ENCODE measurements around the gene RBM38. TPM values are rescaled to one million over a fixed set of nuclear protein-coding genes. Genes with fewer than 3 reads are reported as not detected.

The RBM38 gene
- total RNA-seq, 1 donor from 2014 or later, result 24.8 TPM

DNA sequence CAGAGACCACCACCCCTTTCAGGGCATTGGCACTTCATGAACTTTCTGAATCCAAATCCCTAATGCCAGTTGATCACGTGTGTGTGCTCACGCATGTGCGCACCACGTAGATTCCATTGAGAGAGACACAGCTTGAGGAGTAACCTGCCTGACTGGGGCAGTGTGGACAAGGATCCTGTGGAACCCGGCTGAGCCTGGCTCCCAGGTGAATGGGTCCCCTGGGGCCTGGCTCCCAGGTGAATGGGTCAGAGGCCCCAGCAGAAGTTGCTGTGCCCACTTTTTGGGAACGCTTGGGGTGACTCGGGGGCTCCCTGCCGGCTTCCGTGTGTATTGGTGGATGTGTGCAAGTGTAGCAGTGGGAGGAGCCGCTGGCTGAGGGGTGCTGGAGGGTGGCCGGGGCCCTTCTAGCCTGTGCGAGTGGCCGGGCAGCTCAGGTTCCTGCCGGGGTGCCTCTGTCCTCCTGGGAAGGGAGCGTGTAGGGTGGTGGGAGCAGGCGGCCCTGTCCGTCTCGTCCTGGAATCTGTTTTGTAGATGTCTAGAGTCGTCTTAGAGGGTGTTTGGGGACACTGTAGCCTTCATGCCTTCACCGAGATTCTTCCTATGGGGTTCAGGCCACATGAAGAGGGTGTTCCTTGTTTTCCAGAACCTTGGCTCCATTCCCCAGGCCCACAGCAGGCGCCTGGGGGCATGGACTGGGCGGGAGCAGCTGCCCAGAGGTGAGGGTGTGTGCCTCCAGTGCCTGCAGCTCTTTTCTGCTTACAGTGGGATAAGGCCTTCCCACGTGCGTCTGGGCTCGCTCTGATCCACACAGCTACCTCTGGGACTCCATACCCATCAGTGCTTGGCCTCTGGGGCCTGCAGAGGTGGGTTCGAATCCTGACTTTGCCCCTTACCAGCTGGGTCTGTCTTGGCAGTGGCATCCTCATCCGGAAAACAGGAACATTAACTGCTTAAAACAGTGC, 3.2 kb downstream of the RBM38 start:
- H3K9me3 ChIP-seq, result no peaks in the 10 kb centered on the region
- TF ChIP-seq CTCF (IDR thresholded peaks at IDR 0.05), result no peak
- TF ChIP-seq POLR2AphosphoS5 (IDR thresholded peaks at IDR 0.05; ENCODE audit: insufficient read depth in 1 of 2, low read depth in 1 of 2), result no peak
- no peak for TF ChIP-seq POLR2A (IDR thresholded peaks at IDR 0.05)
- H3K4me3 ChIP-seq, result peak overlapping the region in 1 of 2 donors; percentile 6
- intact Hi-C loops (cut with DNase I), result loop anchor here (10.0 kb wide), 1 partner anchor 200 kb away; no protein-coding TSS in a partner anchor
- H3K4me1 ChIP-seq, result peaks cover 78% of the 10 kb centered on the region
- H3K27ac ChIP-seq, result peak overlapping the region; percentile 68
- no peaks in the 10 kb centered on the region for H3K27me3 ChIP-seq
- no peak for DNase-seq (ENCODE audit: extremely low spot score in 2 of 2)
- H3K36me3 ChIP-seq, result no peaks in the 10 kb centered on the region

DNA sequence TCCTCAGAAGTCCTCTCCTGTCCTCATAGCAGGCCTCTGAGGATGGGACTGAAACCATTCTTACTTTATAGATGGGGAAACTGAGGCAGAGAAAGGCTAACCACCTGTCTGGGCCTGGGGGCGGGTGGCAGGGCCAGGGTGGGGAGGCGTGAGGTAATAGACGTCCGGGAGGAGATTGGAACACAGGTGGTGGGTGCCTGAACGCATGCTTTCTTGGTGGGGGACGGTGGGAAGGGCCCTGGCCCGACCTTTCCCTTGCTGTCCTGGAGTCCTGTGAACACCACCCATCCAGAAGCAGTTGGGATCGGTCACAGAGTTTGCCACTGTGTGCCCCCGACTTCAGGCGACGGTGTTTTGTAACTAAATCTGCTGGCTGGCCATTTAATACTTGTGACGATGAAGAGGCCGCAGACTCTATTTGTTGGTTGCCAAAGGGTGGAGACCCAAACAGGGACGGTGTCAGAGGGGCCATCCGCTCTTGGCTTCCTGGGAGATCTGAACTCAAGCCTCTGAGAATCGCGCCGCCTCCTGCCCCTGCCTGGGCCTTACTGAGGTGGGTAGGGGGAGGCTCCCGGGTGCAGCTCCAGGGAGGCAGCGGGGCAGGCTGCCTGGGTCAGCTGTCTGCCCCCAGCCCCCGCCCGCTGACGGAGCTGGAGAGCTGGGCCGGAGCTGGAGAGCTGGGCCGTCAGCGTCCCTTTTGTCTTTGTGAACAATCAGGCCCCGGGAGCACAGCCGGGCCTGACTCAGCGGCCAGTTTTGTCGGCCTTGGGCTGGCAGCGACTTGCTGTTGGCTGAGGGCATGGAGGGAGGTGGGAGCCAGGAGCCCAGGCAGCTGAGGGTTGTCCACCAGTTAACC, 4.1 kb downstream of the RBM38 start:
- Histone ChIP-seq H3K36me3 (no peaks in the 10 kb centered on the region), H3K9me3 (no peaks in the 10 kb centered on the region), H3K4me1 (peaks cover 78% of the 10 kb centered on the region), H3K27me3 (no peaks in the 10 kb centered on the region), H3K27ac (peak overlapping the region; percentile 68), H3K4me3 (peak overlapping the region in 1 of 2 donors; percentile 6)
- DNase-seq (ENCODE audit: extremely low spot score in 2 of 2), result no peak
- intact Hi-C loops (cut with DNase I), result loop anchor here (10.0 kb wide), 1 partner anchor 199 kb away; no protein-coding TSS in a partner anchor
- peak in 1 of 2 donors; percentile 54 for TF ChIP-seq POLR2AphosphoS5 (IDR thresholded peaks at IDR 0.05; ENCODE audit: insufficient read depth in 1 of 2, low read depth in 1 of 2)
- TF ChIP-seq CTCF (IDR thresholded peaks at IDR 0.05), result no peak

DNA sequence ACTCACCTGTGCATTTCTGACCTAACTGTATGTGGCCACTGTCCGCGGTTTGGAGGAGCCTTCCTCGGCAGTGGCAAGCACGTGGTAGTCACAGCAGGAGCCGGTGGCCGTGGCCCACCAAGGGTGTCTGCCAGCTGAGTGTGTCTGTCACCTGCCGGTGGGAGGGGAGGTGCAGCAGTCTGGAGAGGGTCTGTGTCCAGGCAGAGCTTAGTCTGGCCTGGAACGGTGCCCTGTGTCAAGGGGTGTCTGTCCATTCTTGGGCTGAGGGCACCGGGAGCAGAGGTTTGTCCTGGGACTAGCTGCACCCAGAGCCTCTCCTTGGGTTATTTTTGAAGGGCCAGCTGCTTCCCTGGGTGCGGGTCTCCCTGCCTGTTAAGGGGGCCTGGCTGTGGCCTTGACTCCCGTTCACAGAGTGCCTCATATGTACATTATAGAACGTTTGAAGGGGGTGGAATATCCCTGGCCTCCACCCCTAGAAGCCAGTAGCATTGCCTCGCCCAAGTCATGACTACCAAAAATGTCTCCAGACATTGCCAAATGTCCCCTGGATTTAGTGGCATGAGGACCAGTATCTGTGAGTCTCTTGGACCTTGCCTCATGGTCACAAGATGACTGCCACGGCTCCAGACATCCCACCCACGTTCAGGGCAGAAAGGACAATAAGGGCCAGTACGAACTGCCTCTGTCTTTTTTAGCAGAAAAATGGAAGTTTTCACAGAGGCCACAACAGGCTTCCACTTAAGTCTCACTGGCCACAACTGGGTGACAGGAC, 5.2 kb downstream of the RBM38 start:
- no peak for TF ChIP-seq POLR2AphosphoS5 (IDR thresholded peaks at IDR 0.05; ENCODE audit: insufficient read depth in 1 of 2, low read depth in 1 of 2)
- TF ChIP-seq POLR2A (IDR thresholded peaks at IDR 0.05), result no peak
- no peak for TF ChIP-seq CTCF (IDR thresholded peaks at IDR 0.05)
- no peaks in the 10 kb centered on the region for H3K36me3 ChIP-seq
- H3K27ac ChIP-seq, result peak overlapping the region; percentile 68
- intact Hi-C loops (cut with DNase I), result loop anchor here (2.0 to 10.0 kb wide), 2 partner anchors 40 to 198 kb away; no protein-coding TSS in a partner anchor
- no peaks in the 10 kb centered on the region for H3K9me3 ChIP-seq
- peaks cover 76% of the 10 kb centered on the region for H3K4me1 ChIP-seq
- no peaks in the 10 kb centered on the region for H3K27me3 ChIP-seq
- H3K4me3 ChIP-seq, result no peak overlapping the region
- no peak for DNase-seq (ENCODE audit: extremely low spot score in 2 of 2)

DNA sequence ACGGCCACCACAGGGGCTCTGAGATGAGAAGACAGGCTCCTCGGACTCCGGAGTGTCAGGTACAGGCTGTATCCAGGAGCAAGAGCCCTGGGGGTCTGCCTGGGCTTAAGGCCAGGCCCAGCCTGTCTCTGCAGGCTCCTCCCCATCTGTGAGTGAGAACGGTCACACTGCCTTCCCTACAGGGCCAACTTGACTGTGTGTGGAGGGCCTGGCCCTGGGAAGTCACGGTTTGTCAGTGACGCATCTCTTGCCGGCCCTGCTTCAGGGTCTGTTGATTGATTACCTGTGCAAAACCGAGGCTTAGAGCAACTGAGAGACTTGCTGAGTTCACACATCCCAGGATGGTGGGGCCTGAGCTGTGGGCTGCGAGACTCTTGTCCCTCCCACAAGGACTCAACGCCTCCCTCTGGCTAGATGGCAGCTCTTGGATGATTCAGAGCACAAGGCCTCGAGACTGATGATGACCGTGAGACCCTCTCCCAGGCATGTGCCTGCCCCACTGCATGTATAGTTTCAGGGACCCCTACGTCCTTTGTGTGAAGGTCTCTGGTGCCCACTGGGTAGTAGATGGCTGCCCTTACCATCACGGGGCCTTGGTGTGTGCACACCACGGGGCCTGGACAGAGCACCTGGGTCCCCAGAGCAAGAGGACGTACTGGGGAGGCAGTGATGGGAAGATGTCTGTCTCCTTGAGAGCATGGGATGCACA, 5.9 kb downstream of the RBM38 start:
- intact Hi-C loops (cut with DNase I), result loop anchor here (2.0 to 10.0 kb wide), 2 partner anchors 40 to 198 kb away; no protein-coding TSS in a partner anchor
- H3K27me3 ChIP-seq, result no peaks in the 10 kb centered on the region
- H3K36me3 ChIP-seq, result no peaks in the 10 kb centered on the region
- H3K9me3 ChIP-seq, result no peaks in the 10 kb centered on the region
- H3K4me1 ChIP-seq, result peaks cover 73% of the 10 kb centered on the region
- no peak overlapping the region for H3K4me3 ChIP-seq
- H3K27ac ChIP-seq, result peak overlapping the region; percentile 13
- DNase-seq (ENCODE audit: extremely low spot score in 2 of 2), result no peak
- TF ChIP-seq POLR2AphosphoS5 (IDR thresholded peaks at IDR 0.05; ENCODE audit: insufficient read depth in 1 of 2, low read depth in 1 of 2), result no peak
- no peak for TF ChIP-seq POLR2A (IDR thresholded peaks at IDR 0.05)
- no peak for TF ChIP-seq CTCF (IDR thresholded peaks at IDR 0.05)

Measured in vagina (tissue), 2 donors.